GM23248 (cell line): ENCODE measurements around the gene OR2F1. TPM values are rescaled to one million over a fixed set of nuclear protein-coding genes. Genes with fewer than 3 reads are reported as not detected.

ENCODE experiments used
- DNase-seq: peaks from one replicate; pipeline ENCODE4 v3.0.0-alpha.2; 2015
- H2AFZ ChIP-seq: fragments of 200-600 bp; sonication (generic); 2 replicates; pipeline ENCODE4 v1.6.1; 2016; ENCODE audit warnings: antibody characterized with exemption
- H3F3A ChIP-seq: fragments of 200-600 bp; sonication (generic); 2 replicates; pipeline ENCODE4 v1.6.1; 2016; ENCODE audit warnings: mild to moderate bottlenecking, antibody characterized with exemption, mixed run types; ENCODE audit not compliant: insufficient read depth
- H3K27ac ChIP-seq: fragments of 200-600 bp; sonication (generic); 2 replicates; pipeline ENCODE4 v1.5.1; 2016; ENCODE audit warnings: mild to moderate bottlenecking
- H3K27me3 ChIP-seq: fragments of 200-600 bp; sonication (generic); replicated peaks from 2 replicates; pipeline ENCODE4 v1.6.1; 2016; ENCODE audit warnings: mild to moderate bottlenecking; ENCODE audit not compliant: insufficient read depth
- H3K36me3 ChIP-seq: fragments of 200-600 bp; sonication (generic); 2 replicates; pipeline ENCODE4 v1.6.1; 2016; ENCODE audit warnings: low read depth, mild to moderate bottlenecking
- H3K4me1 ChIP-seq: fragments of 200-600 bp; sonication (generic); 2 replicates; pipeline ENCODE4 v1.6.1; 2016; ENCODE audit warnings: mild to moderate bottlenecking; ENCODE audit not compliant: insufficient read depth
- H3K4me2 ChIP-seq: fragments of 200-600 bp; sonication (generic); one replicate; pipeline ENCODE4 v1.6.1; 2016; ENCODE audit warnings: mild to moderate bottlenecking; ENCODE audit not compliant: unreplicated experiment
- H3K4me3 ChIP-seq: fragments of 200-600 bp; sonication (generic); 2 replicates; pipeline ENCODE4 v1.5.1; 2016; ENCODE audit warnings: mild to moderate bottlenecking
- H3K79me2 ChIP-seq: fragments of 200-600 bp; sonication (generic); 2 replicates; pipeline ENCODE4 v1.6.1; 2016; ENCODE audit warnings: mild to moderate bottlenecking; ENCODE audit not compliant: insufficient read depth
- H3K9ac ChIP-seq: fragments of 200-600 bp; sonication (generic); 2 replicates; pipeline ENCODE4 v1.6.1; 2016; ENCODE audit warnings: mild to moderate bottlenecking
- H3K9me2 ChIP-seq: fragments of 200-600 bp; sonication (generic); 2 replicates; pipeline ENCODE4 v1.6.1; 2016; ENCODE audit warnings: mixed run types, mild to moderate bottlenecking, moderate library complexity; ENCODE audit not compliant: insufficient read depth
- H3K9me3 ChIP-seq: fragments of 200-600 bp; sonication (generic); one replicate; pipeline ENCODE4 v1.6.1; 2017; ENCODE audit warnings: low read depth
- H4K20me1 ChIP-seq: fragments of 200-600 bp; sonication (generic); 2 replicates; pipeline ENCODE4 v1.6.0; 2016; ENCODE audit not compliant: insufficient read depth
- EZH2 ChIP-seq: fragments of 200-600 bp; sonication (generic); IDR thresholded peaks from 2 replicates; pipeline ENCODE4 v1.6.1; 2018; ENCODE audit warnings: antibody characterized with exemption, mild to moderate bottlenecking; ENCODE audit not compliant: insufficient read depth, poor library complexity, severe bottlenecking
- EZH2phosphoT487 ChIP-seq: fragments of 200-600 bp; sonication (generic); IDR thresholded peaks from 2 replicates; pipeline ENCODE4 v1.6.1; 2018; ENCODE audit warnings: antibody characterized with exemption, moderate library complexity, mild to moderate bottlenecking, low read depth; ENCODE audit not compliant: insufficient read depth
- WGBS, 2 experiments: methylation state at CpG; one replicate each; pipeline ENCODE4 v1.1.6; 2015 to 2017; ENCODE audit warnings: low lambda C conversion rate in 2 of 2, low coverage in 1 of 2; ENCODE audit errors: missing lambda C conversion rate in 2 of 2; 5-methylcytosine and 5-hydroxymethylcytosine counted together
- in situ Hi-C: fragments of 300-500 bp; cut with MboI; formaldehyde crosslinking; loops from 2 replicates; pipeline ENCODE4 v1.15.0; 2020
- polyA plus RNA-seq: library from polyadenylated mRNA; unstranded; fragments of >200 nt; fragmentation: Nextera tagmentation; extraction: Ambion mirVana; gene quantifications from 2 replicates; pipeline ENCODE4 v1.2.1, GENCODE V29; 2016
- total RNA-seq: library from RNA; depleted of rRNA; stranded (reverse); fragments of >200 nt; shearing (Covaris generic); gene quantifications from 2 replicates; pipeline ENCODE4 v1.2.3, GENCODE V29; 2014

OR2F1 gene
- total and polyA plus RNA-seq, 2 experiments from 2014 or later: not detected

GRCh38 chr7:143945423-143945822 is 9.2 kb upstream of the OR2F1 start:
- no peaks in the 10 kb centered on the region for H4K20me1 ChIP-seq
- H3K36me3 ChIP-seq: no peaks in the 10 kb centered on the region
- no peak for TF ChIP-seq EZH2
- no peak for TF ChIP-seq EZH2phosphoT487
- DNase-seq: no peak
- H3K79me2 ChIP-seq: no peaks in the 10 kb centered on the region
- H3K9ac ChIP-seq: no peak overlapping the region
- no peaks in the 10 kb centered on the region for H3K9me3 ChIP-seq
- no peaks in the 10 kb centered on the region for H3K4me1 ChIP-seq
- 86 to 87% methylated on average over 4 of the region's 4 CpGs for WGBS, 2 experiments
- H3F3A ChIP-seq: 0 out of 2 replicates have a peak, but pooled peaks cover 6% of the 10 kb centered on the region
- no peak overlapping the region for H2AFZ ChIP-seq
- H3K4me2 ChIP-seq: no peak overlapping the region
- H3K4me3 ChIP-seq: no peak overlapping the region
- no peaks in the 10 kb centered on the region for H3K27me3 ChIP-seq
- H3K27ac ChIP-seq: no peak overlapping the region
- no peaks in the 10 kb centered on the region for H3K9me2 ChIP-seq
- in situ Hi-C loops: no loop called here

DNA sequence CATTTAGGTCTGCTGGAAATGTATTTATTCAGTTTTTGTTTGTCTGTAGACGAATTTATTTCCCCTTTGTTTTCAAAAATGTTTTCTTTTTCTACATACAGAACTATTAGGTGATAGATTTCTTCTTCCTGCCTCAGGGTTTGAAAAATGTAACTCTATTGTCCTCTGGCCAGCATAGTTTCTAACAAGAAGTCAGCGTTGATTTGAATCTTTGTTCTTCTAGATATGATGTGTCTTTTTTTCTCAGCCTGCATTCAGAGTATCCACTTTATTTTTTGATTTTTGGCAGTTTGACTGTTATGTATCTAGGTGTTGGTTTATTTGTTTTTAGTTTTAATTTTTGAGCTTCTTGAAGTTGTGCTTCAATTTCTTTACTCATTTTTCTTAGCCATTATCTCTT is 7.5 kb upstream of the OR2F1 start:
- Histone ChIP-seq H3K27ac (no peak overlapping the region), H3K79me2 (no peaks in the 10 kb centered on the region), H3F3A (0 out of 2 replicates have a peak, but pooled peaks cover 6% of the 10 kb centered on the region), H3K9ac (no peak overlapping the region), H3K36me3 (no peaks in the 10 kb centered on the region), H2AFZ (no peak overlapping the region), H3K4me3 (no peak overlapping the region), H3K9me2 (no peaks in the 10 kb centered on the region), H3K27me3 (no peaks in the 10 kb centered on the region), H4K20me1 (no peaks in the 10 kb centered on the region), H3K9me3 (no peaks in the 10 kb centered on the region), H3K4me2 (no peak overlapping the region), H3K4me1 (no peaks in the 10 kb centered on the region)
- peak; percentile 5 for DNase-seq
- whole genome bisulfite sequencing, 2 experiments: 55 to 57% methylated on average over 2 of the region's 2 CpGs
- in situ Hi-C loops: no loop called here
- TF ChIP-seq EZH2phosphoT487 (no peak), EZH2 (no peak)

DNA sequence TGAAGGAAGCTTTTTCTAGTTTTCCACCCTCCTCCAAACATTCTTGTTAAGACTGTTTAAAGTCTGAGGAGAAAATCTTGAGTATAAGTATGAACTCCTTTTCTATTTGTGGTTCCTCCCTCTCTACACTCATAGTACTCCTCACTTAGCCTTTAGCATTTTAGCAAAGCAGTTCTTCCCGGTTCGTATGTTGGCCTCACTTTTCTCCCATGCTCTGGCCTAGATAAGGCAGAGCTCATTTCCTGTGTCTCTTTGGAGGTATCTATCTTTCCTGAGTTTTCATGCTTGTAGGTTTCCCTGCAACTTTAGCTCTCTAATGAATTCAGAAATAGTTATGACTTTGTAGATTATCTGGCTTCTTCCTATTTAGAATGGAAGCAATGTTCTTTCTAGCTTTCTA is 5.9 kb upstream of the OR2F1 start:
- in situ Hi-C loops: no loop called here
- H3K27ac ChIP-seq: no peak overlapping the region

GRCh38 chr7:143953421-143953820 is 1.2 kb upstream of the OR2F1 start:
- Histone ChIP-seq H3K4me3 (no peak overlapping the region), H3K4me2 (peak overlapping the region; percentile 33), H3K9me2 (no peaks in the 10 kb centered on the region), H3K36me3 (no peaks in the 10 kb centered on the region), H3K9ac (no peak overlapping the region), H3K27ac (0 out of 2 replicates have a peak overlapping the region, but pooled peaks have one; percentile 29), H3K27me3 (no peaks in the 10 kb centered on the region), H3K4me1 (peaks cover 21% of the 10 kb centered on the region), H3K79me2 (no peaks in the 10 kb centered on the region), H3K9me3 (no peaks in the 10 kb centered on the region), H3F3A (peaks cover 15% of the 10 kb centered on the region; the same call in 1 of the 2 replicates), H2AFZ (peak overlapping the region; percentile 43), H4K20me1 (no peaks in the 10 kb centered on the region)
- no peak for TF ChIP-seq EZH2
- DNase-seq: peak; percentile 12
- 35% methylated on average over 3 of the region's 3 CpGs for WGBS, 2 experiments
- in situ Hi-C loops: no loop called here

More for the DNA sequence above, 5.9 kb upstream of the OR2F1 start:
- TF ChIP-seq EZH2 (no peak), EZH2phosphoT487 (no peak)
- H3K9ac ChIP-seq: no peak overlapping the region
- H3K79me2 ChIP-seq: no peaks in the 10 kb centered on the region
- no peak for DNase-seq
- peak overlapping the region; percentile 25 for H2AFZ ChIP-seq
- no peaks in the 10 kb centered on the region for H3K9me3 ChIP-seq
- no peaks in the 10 kb centered on the region for H3K27me3 ChIP-seq
- H3K4me3 ChIP-seq: no peak overlapping the region
- peaks cover 9% of the 10 kb centered on the region for H3K4me1 ChIP-seq
- H3K36me3 ChIP-seq: no peaks in the 10 kb centered on the region
- 77 to 91% methylated on average over 2 of the region's 2 CpGs for WGBS, 2 experiments
- H3K4me2 ChIP-seq: no peak overlapping the region
- H3F3A ChIP-seq: peaks cover 12% of the 10 kb centered on the region; the same call in 1 of the 2 replicates
- no peaks in the 10 kb centered on the region for H4K20me1 ChIP-seq
- no peaks in the 10 kb centered on the region for H3K9me2 ChIP-seq

GRCh38 chr7:143954135-143954534 is 509 bp upstream of the OR2F1 start:
- Histone ChIP-seq H3K36me3 (no peaks in the 10 kb centered on the region), H3K27me3 (no peaks in the 10 kb centered on the region), H3K9me2 (no peaks in the 10 kb centered on the region), H3K4me1 (peaks cover 21% of the 10 kb centered on the region), H3F3A (peaks cover 13% of the 10 kb centered on the region; the same call in 1 of the 2 replicates), H2AFZ (peak overlapping the region; percentile 43), H3K4me3 (no peak overlapping the region), H4K20me1 (no peaks in the 10 kb centered on the region), H3K79me2 (no peaks in the 10 kb centered on the region), H3K9ac (no peak overlapping the region), H3K4me2 (peak overlapping the region; percentile 56), H3K9me3 (no peaks in the 10 kb centered on the region), H3K27ac (peak overlapping the region; percentile 29; the same call in 1 of the 2 replicates)
- WGBS, 2 experiments: 14 to 32% methylated on average over 2 of the region's 2 CpGs
- in situ Hi-C loops: no loop called here
- peak; percentile 46 for DNase-seq
- TF ChIP-seq EZH2phosphoT487 (no peak), EZH2 (no peak)
